Coronary artery (tissue), 2 donors: ENCODE results near the gene INTU.
"Not testable (repeated sequence)": the region's sequence is repeated elsewhere in the genome, so short reads cannot be mapped to it uniquely, and the experiment has no call there.

Experiments used
- DNase-seq: peaks from one replicate; pipeline ENCODE4 v3.0.0-alpha.2; 2017; ENCODE audit warnings: low spot score
- H3K27ac ChIP-seq, 2 donors: fragments of 200-600 bp; sonication (generic); one replicate each; pipeline ENCODE4 v1.5.1; 2016 to 2019
- H3K4me3 ChIP-seq: fragments of 200-600 bp; sonication (generic); 2 replicates; pipeline ENCODE4 v1.5.1; 2016; ENCODE audit warnings: mild to moderate bottlenecking, moderate library complexity
- TF ChIP-seq, protein P1 (sequence below): fragments of 200-600 bp; sonication (generic); IDR thresholded peaks from one replicate; pipeline ENCODE4 v1.5.1; 2019; ENCODE audit warnings: antibody characterized with exemption

INTU gene

DNA sequence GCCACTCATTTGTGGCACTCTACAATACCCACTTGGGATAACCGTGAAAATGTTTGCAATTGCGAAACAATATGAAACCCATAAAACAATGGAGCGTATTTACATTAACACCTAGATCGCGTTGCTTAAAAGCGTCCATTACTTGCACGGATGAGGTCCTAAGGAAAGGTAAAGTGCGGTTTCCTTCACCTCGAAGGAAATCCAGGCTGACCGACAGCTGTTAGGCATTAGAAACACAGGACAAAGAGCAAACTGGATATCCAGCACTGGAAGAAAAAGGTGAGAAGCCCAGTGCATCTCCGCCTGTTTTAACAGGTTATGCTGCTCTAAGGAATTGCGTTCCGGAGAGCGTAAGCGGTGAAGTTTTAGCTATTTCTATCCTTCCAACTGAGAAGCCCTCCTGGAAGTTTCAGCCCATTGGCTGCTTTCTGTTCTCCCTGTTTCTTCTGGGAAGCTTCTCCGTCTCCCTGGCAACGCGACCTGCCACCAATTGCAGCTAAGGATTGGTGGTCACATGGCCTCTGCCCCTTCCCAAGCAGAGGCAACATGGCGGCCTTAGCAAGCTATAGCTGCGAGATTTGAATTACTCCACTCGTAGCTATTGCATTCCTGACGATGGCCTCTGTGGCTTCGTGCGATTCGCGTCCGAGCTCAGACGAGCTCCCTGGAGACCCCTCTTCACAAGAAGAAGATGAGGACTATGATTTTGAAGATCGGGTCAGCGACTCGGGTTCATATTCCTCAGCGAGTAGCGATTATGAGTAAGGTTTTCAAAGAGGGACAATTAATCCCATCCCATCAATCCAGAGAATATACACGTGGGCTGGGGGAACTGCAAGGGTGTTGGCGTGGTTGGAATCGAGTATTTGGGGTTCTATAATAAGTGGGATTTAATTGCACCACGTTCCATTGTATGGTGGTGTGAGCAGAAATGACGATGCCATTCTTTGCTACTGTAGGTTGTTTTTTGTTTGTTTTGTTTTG is at the start of gene INTU:
Gene INTU, plus strand, starts transcription at position 538 of the 984 bp plus-strand sequence. Its CDS starts 78 bp downstream, at position 616.
- peak within 1 kb of the TSS; percentile 27 to 62 for H3K27ac ChIP-seq
- DNase-seq: peak; percentile 95
- H3K4me3 ChIP-seq: peak within 1 kb of the TSS; percentile 78
- TF ChIP-seq, protein P1, sequence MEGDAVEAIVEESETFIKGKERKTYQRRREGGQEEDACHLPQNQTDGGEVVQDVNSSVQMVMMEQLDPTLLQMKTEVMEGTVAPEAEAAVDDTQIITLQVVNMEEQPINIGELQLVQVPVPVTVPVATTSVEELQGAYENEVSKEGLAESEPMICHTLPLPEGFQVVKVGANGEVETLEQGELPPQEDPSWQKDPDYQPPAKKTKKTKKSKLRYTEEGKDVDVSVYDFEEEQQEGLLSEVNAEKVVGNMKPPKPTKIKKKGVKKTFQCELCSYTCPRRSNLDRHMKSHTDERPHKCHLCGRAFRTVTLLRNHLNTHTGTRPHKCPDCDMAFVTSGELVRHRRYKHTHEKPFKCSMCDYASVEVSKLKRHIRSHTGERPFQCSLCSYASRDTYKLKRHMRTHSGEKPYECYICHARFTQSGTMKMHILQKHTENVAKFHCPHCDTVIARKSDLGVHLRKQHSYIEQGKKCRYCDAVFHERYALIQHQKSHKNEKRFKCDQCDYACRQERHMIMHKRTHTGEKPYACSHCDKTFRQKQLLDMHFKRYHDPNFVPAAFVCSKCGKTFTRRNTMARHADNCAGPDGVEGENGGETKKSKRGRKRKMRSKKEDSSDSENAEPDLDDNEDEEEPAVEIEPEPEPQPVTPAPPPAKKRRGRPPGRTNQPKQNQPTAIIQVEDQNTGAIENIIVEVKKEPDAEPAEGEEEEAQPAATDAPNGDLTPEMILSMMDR: no peak

GRCh38 chr4:127586496-127586895 is 46.3 kb upstream of the INTU start:
- not testable (repeated sequence) for H3K27ac ChIP-seq, H3K4me3 ChIP-seq

DNA sequence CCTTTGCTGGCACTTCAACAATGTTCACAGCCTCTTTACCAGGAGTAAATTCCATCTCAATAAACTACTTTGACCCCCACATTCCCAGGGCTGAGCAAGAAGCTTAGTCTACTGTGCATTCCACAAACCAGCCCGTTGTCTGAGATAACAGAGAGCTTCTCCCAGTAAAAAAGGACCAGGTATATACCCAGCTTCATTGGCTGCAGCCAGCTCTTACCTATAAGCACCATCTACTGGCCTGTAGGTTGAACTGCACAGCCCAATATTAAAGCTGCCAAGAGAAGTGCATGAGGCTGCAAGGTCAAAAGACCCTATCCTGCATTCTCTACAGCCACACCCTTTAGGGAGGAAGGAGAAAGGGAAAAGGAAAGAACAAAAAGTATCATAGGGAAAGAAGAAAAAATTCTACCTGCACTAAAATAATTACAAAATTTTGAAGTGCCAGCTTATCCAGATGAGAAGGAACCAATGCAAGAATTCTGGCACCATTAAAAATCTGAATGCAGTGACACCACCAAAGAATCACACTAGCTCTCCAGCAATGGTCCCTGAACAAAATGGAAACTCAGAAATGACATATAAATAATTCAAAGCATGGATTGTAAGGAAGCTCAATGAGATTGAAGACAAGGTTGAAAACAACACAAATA is 45.7 kb upstream of the INTU start:
- TF ChIP-seq, protein P1: no peak
- Histone ChIP-seq H3K4me3 (no peak overlapping the region), H3K27ac (no peak overlapping the region)
- DNase-seq: no peak

More at GRCh38 chr4:127586496-127586895, 46.3 kb upstream of the INTU start:
- not testable (repeated sequence) for DNase-seq

- not testable (repeated sequence) for DNase-seq, H3K27ac ChIP-seq
Observed at GRCh38 chr4:127589153-127589552, 43.6 kb upstream of the INTU start.

DNA sequence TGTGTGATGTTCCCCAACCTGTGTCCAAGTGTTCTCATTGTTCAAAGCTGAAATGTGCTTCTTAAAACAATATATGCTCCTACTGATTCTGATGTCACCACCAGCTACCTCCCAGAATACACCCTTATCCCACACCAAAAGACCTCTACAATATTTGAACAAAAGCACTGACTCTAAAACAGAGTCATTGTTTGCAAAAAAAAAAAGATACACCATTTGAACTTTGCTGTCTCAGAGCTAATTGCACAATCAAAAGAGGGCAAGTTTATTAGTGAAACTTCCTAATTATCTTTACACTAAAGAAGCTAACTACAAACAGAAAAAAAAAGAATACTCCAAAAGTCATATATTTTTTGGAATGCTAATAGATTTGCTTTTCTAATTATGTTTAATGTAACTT is 34.1 kb upstream of the INTU start:
- DNase-seq: no peak
- H3K27ac ChIP-seq: no peak overlapping the region
- TF ChIP-seq, protein P1: no peak

More at GRCh38 chr4:127589153-127589552, 43.6 kb upstream of the INTU start:
- not testable (repeated sequence) for H3K4me3 ChIP-seq

GRCh38 chr4:127601029-127601428 is 31.7 kb upstream of the INTU start:
- TF ChIP-seq, protein P1: no peak
- H3K27ac ChIP-seq: no peak overlapping the region
- no peak for DNase-seq
- no peak overlapping the region for H3K4me3 ChIP-seq

More for the DNA sequence above, 34.1 kb upstream of the INTU start:
- H3K4me3 ChIP-seq: no peak overlapping the region

- DNase-seq: no peak
- Histone ChIP-seq H3K4me3 (no peak overlapping the region), H3K27ac (no peak overlapping the region)
- TF ChIP-seq, protein P1: peak; percentile 43
Observed at GRCh38 chr4:127604949-127605709, 27.6 kb upstream of the INTU start.
